ENCODE results near the gene GHRH. TPM values are rescaled to one million over a fixed set of nuclear protein-coding genes. Genes with fewer than 3 reads are reported as not detected.

Gene GHRH
- total RNA-seq, 1 experiment from 2014 or later, result not detected

- Histone ChIP-seq H3K4me3 (ENCODE audit: low read depth in 2 of 2, low read length in 2 of 2) (no peak overlapping the region), H3K4me1 (ENCODE audit: control insufficient read depth, insufficient read depth, low read length) (no peaks in the 10 kb centered on the region), H3K27me3 (ENCODE audit: control insufficient read depth, insufficient read depth, low read length) (no peaks in the 10 kb centered on the region), H3K36me3 (ENCODE audit: control insufficient read depth, insufficient read depth, low read length) (no peaks in the 10 kb centered on the region; the same call in 1 of the 2 replicates), H3K9me3 (ENCODE audit: control insufficient read depth, insufficient read depth, low read depth, low read length) (no peaks in the 10 kb centered on the region), H3K27ac (ENCODE audit: low read length) (no peak overlapping the region)
- intact Hi-C loops (cut with micrococcal nuclease; ENCODE audit: unreplicated experiment) (loop anchor here (5.0 kb wide), 1 partner anchor 248 kb away; no protein-coding TSS in a partner anchor), in situ Hi-C loops (cut with HindIII; ENCODE audit: low pct_unique_long_range_greater_than_20kb, low sequenced_read_pairs) (no loop called here)
- DNase-seq (ENCODE audit: low read depth, low spot score) (no peak), ATAC-seq (no peak)
- BruUV-seq (replicated peaks), result no TSS peak
- POLR2A ChIA-PET, result no interaction called here
- CTCF ChIA-PET, result no interaction called here
- TF ChIP-seq REST (IDR thresholded peaks at IDR 0.05; ENCODE audit: insufficient read depth in 1 of 2, low read depth in 2 of 2, low read length in 1 of 2), result no peak
- TF ChIP-seq TCF7L2 (IDR thresholded peaks at IDR 0.05; ENCODE audit: low read depth, low read length), result no peak
- no peak for TF ChIP-seq SIN3A (IDR thresholded peaks at IDR 0.05; ENCODE audit: borderline replicate concordance, insufficient read depth, low read depth, low read length)
- TF ChIP-seq POLR2AphosphoS5 (IDR thresholded peaks at IDR 0.05; ENCODE audit: low read depth, low read length), result no peak
- TF ChIP-seq CTCF (IDR thresholded peaks at IDR 0.05), result no peak
These were observed 23.1 kb upstream of the GHRH start for GRCh38 chr20:37284691-37285161.

GRCh38 chr20:37283530-37284195 lies 22.0 kb upstream of the GHRH start:
- H3K36me3 ChIP-seq (ENCODE audit: control insufficient read depth, insufficient read depth, low read length), result no peaks in the 10 kb centered on the region
- H3K4me3 ChIP-seq (ENCODE audit: low read depth in 2 of 2, low read length in 2 of 2), result no peak overlapping the region
- no TSS peak for BruUV-seq (replicated peaks)
- H3K27ac ChIP-seq (ENCODE audit: low read length), result no peak overlapping the region
- no peaks in the 10 kb centered on the region for H3K4me1 ChIP-seq (ENCODE audit: control insufficient read depth, insufficient read depth, low read length)
- POLR2A ChIA-PET, result no interaction called here
- no peaks in the 10 kb centered on the region for H3K9me3 ChIP-seq (ENCODE audit: control insufficient read depth, insufficient read depth, low read depth, low read length)
- H3K27me3 ChIP-seq (ENCODE audit: control insufficient read depth, insufficient read depth, low read length), result no peaks in the 10 kb centered on the region
- ATAC-seq, result no peak
- no peak for TF ChIP-seq REST (IDR thresholded peaks at IDR 0.05; ENCODE audit: insufficient read depth in 1 of 2, low read depth in 2 of 2, low read length in 1 of 2)
- no peak for TF ChIP-seq SIN3A (IDR thresholded peaks at IDR 0.05; ENCODE audit: borderline replicate concordance, insufficient read depth, low read depth, low read length)
- TF ChIP-seq TCF7L2 (IDR thresholded peaks at IDR 0.05; ENCODE audit: low read depth, low read length), result no peak
- no peak for TF ChIP-seq POLR2AphosphoS5 (IDR thresholded peaks at IDR 0.05; ENCODE audit: low read depth, low read length)
- TF ChIP-seq CTCF (IDR thresholded peaks at IDR 0.05), result no peak
- in situ Hi-C loops (cut with HindIII; ENCODE audit: low pct_unique_long_range_greater_than_20kb, low sequenced_read_pairs), result no loop called here
- CTCF ChIA-PET, result no interaction called here
- no peak for DNase-seq (ENCODE audit: low read depth, low spot score)
- intact Hi-C loops (cut with micrococcal nuclease; ENCODE audit: unreplicated experiment), result loop anchor here (5.0 kb wide), 1 partner anchor 249 kb away; no protein-coding TSS in a partner anchor
